Activated T-cell treated with anti-CD3 and anti-CD28 coated beads, Interleukin-2, amount 50 U/mL, for 24 hours (primary cell): ENCODE results near the gene THY1.

Source experiments
- DNase-seq: peaks from one replicate; pipeline ENCODE4 v3.0.0-alpha.2; 2020
- H3K27ac Mint-ChIP-seq: 2 replicates; pipeline ENCODE4 v1.8.0; 2020; ENCODE audit warnings: mild to moderate bottlenecking, mixed read lengths
- H3K27me3 Mint-ChIP-seq: 2 replicates; pipeline ENCODE4 v1.8.0; 2020; ENCODE audit warnings: mixed read lengths
- H3K36me3 Mint-ChIP-seq: 2 replicates; pipeline ENCODE4 v1.8.0; 2020; ENCODE audit warnings: low read depth, mixed read lengths
- H3K4me1 Mint-ChIP-seq: 2 replicates; pipeline ENCODE4 v1.8.0; 2020; ENCODE audit warnings: low read depth, mixed read lengths
- H3K4me3 Mint-ChIP-seq: 2 replicates; pipeline ENCODE4 v1.8.0; 2020; ENCODE audit warnings: mild to moderate bottlenecking, moderate library complexity, mixed read lengths
- H3K9me3 Mint-ChIP-seq: 2 replicates; pipeline ENCODE4 v1.8.0; 2020; ENCODE audit warnings: mixed read lengths

Gene THY1

GRCh38 chr11:119377112-119377901, 45.7 kb downstream of the THY1 start:
- H3K4me3 Mint-ChIP-seq, result no peak overlapping the region
- DNase-seq, result no peak
- no peaks in the 10 kb centered on the region for H3K9me3 Mint-ChIP-seq
- H3K27ac Mint-ChIP-seq, result no peak overlapping the region
- peaks cover 20% of the 10 kb centered on the region for H3K4me1 Mint-ChIP-seq
- no peaks in the 10 kb centered on the region for H3K27me3 Mint-ChIP-seq
- no peaks in the 10 kb centered on the region for H3K36me3 Mint-ChIP-seq

- no peak overlapping the region for H3K4me3 Mint-ChIP-seq
- no peaks in the 10 kb centered on the region for H3K36me3 Mint-ChIP-seq
- H3K4me1 Mint-ChIP-seq, result peaks cover 20% of the 10 kb centered on the region
Observed at GRCh38 chr11:119376197-119376847, 46.6 kb downstream of the THY1 start.

GRCh38 chr11:119375337-119376196, 47.4 kb downstream of the THY1 start:
- no peak for DNase-seq
- no peaks in the 10 kb centered on the region for H3K27me3 Mint-ChIP-seq

More at GRCh38 chr11:119376197-119376847, 46.6 kb downstream of the THY1 start:
- no peak overlapping the region for H3K27ac Mint-ChIP-seq
- no peaks in the 10 kb centered on the region for H3K9me3 Mint-ChIP-seq
- DNase-seq, result no peak
- H3K27me3 Mint-ChIP-seq, result no peaks in the 10 kb centered on the region

DNA sequence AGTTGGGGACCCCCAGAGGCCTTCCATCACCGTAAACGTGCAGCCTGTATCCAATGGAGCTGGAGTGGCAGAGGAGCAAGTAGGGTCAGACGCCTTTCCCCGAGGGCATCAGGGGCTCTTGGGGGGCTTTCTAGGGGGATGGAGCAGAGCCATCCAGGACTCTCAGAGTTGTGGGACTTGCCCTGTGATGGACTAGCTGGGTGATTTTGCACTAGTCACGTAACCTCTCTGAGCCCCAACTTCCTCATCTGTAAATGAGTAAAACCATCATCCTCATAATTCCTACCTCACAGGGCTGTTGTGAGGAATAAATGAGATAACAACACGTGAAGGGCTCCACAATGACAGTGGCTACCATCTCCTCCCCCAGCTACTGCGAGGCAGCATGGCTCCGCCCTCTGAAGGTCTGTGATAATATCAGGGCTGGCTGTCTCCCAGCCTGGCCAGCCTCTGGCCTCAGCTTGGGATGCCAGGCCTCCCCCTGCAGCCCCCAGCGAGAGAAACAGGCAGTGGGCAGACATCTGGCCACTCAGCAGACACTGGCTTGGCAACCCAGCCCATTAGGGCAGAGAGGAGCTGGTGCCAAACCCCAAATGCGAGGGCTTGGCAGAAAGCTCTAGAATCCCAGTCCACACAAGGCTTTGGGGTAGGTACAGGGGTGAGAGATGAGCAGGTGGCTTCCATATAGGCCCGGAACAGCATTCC, 48.2 kb downstream of the THY1 start:
- no peak for DNase-seq
- H3K27ac Mint-ChIP-seq, result no peak overlapping the region
- H3K36me3 Mint-ChIP-seq, result no peaks in the 10 kb centered on the region
- H3K4me1 Mint-ChIP-seq, result peaks cover 12% of the 10 kb centered on the region
- peaks cover under 1% of the 10 kb centered on the region for H3K27me3 Mint-ChIP-seq
- H3K9me3 Mint-ChIP-seq, result no peaks in the 10 kb centered on the region
- H3K4me3 Mint-ChIP-seq, result no peak overlapping the region

More at GRCh38 chr11:119375337-119376196, 47.4 kb downstream of the THY1 start:
- H3K4me1 Mint-ChIP-seq, result peaks cover 13% of the 10 kb centered on the region
- no peaks in the 10 kb centered on the region for H3K9me3 Mint-ChIP-seq
- no peaks in the 10 kb centered on the region for H3K36me3 Mint-ChIP-seq
- H3K4me3 Mint-ChIP-seq, result no peak overlapping the region
- no peak overlapping the region for H3K27ac Mint-ChIP-seq

GRCh38 chr11:119373921-119374631, 48.9 kb downstream of the THY1 start:
- no peaks in the 10 kb centered on the region for H3K9me3 Mint-ChIP-seq
- peaks cover 12% of the 10 kb centered on the region for H3K4me1 Mint-ChIP-seq
- H3K27ac Mint-ChIP-seq, result no peak overlapping the region

DNA sequence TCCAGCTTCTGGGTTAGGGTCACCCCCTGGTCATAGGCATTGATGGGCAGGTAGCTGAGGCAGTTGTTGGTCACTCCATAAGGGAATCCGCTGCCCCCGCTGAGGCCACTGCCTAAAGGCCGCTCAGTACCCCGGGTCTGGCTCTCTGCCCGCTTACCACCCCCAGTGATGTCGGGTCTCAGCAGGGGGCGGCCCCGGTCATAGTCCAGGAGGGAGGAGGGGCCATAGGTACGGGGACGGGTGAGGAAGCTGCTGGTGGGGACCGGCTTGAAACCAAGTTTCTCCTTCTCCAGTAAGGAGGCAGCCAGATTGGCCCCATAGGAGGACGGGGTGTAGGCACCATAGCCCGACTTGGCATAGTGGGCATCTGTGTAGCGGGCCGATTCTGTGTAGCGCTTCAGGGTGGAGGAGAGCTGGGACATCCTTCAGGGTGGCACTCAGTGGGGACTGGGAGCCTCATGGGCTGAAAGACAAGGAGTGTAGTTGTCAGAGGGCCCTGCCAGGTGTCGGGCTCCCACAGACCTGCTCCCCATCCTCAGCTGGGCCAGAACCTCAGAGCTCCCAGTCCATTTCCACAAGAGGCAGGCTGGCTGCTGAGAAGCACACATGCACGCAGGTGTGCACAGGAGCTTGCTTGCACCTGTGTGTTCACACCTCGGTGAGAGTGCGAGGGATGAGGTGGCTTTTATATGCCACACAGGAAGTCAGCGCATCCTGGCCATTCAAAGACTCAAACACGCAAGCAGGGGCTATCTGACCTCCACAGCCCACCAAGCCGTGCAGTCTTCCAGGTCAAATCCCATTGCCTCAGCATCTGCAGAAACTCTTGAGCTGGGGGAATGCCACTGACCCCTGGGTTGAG, 49.7 kb downstream of the THY1 start:
- Mint-ChIP-seq H3K36me3 (no peaks in the 10 kb centered on the region), H3K9me3 (no peaks in the 10 kb centered on the region), H3K4me1 (peaks cover 12% of the 10 kb centered on the region), H3K4me3 (no peak overlapping the region), H3K27me3 (peaks cover 14% of the 10 kb centered on the region), H3K27ac (no peak overlapping the region)
- peak; percentile 26 for DNase-seq

More at GRCh38 chr11:119373921-119374631, 48.9 kb downstream of the THY1 start:
- no peaks in the 10 kb centered on the region for H3K36me3 Mint-ChIP-seq
- peak; percentile 65 for DNase-seq
- H3K4me3 Mint-ChIP-seq, result no peak overlapping the region
- H3K27me3 Mint-ChIP-seq, result peaks cover 7% of the 10 kb centered on the region

- Mint-ChIP-seq H3K27me3 (peaks cover 22% of the 10 kb centered on the region), H3K36me3 (no peaks in the 10 kb centered on the region), H3K4me1 (peaks cover 10% of the 10 kb centered on the region), H3K4me3 (no peak overlapping the region), H3K27ac (no peak overlapping the region), H3K9me3 (no peaks in the 10 kb centered on the region)
- peak; percentile 23 for DNase-seq
Observed at GRCh38 chr11:119372260-119373058, 50.5 kb downstream of the THY1 start.

DNA sequence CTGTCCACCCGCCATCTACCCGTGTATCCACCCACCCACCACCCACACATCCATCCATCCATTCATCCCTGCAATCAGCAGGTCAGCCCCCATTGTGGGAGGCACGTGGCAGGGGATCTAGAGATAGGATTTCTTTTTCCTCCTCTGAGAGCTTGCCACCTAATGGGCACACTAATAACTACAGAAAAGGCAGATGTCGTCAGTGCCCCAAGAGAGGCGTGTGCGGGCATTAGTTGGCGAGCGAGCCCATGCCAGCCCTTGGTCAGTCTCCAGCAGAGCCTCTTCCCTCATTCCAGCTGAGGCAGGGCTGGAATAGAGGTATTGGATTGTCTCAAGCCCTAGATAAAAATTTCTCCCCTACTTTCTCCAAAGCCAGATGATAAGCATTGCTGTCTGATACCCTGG, 51.2 kb downstream of the THY1 start:
- no peak overlapping the region for H3K4me3 Mint-ChIP-seq
- H3K36me3 Mint-ChIP-seq, result no peaks in the 10 kb centered on the region
- no peak overlapping the region for H3K27ac Mint-ChIP-seq
- no peak for DNase-seq
- H3K27me3 Mint-ChIP-seq, result peaks cover 27% of the 10 kb centered on the region
- no peaks in the 10 kb centered on the region for H3K9me3 Mint-ChIP-seq
- peaks cover 10% of the 10 kb centered on the region for H3K4me1 Mint-ChIP-seq

- Mint-ChIP-seq H3K27ac (no peak overlapping the region), H3K4me3 (no peak overlapping the region), H3K4me1 (peaks cover 10% of the 10 kb centered on the region), H3K9me3 (no peaks in the 10 kb centered on the region), H3K36me3 (no peaks in the 10 kb centered on the region), H3K27me3 (peaks cover 34% of the 10 kb centered on the region)
- DNase-seq, result no peak
Observed at GRCh38 chr11:119371067-119371601, 51.8 kb downstream of the THY1 start.

DNA sequence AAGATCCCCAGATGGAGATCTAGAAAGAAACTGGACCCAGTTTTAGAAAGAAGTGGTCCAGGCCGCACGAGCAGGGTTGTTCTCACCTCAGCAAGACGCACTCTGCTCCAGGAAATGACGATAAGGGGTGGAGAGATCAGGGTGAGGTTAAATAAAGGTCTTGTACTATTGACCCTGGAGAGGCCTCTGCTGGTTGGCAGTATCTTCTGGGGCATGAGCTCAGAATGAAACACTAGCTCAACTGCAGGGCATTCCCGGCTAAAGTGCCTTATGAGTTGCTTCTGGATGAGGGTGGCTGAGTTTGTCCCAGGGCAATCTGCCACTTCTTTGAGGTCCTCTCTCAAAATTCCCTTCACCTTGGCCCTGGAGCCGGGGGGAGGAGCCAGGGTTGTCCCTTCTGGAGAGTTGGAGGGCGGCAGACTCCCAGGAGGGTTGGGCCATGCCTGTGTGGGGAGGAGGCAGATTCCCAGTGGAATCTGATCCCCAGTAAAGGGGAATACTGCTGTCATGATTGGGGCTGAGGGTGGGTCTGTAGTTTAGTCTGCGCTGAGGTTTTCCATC, 52.4 kb downstream of the THY1 start:
- DNase-seq, result no peak
- peaks cover 39% of the 10 kb centered on the region for H3K27me3 Mint-ChIP-seq
- no peak overlapping the region for H3K4me3 Mint-ChIP-seq
- H3K4me1 Mint-ChIP-seq, result peaks cover 10% of the 10 kb centered on the region
- no peaks in the 10 kb centered on the region for H3K9me3 Mint-ChIP-seq
- no peak overlapping the region for H3K27ac Mint-ChIP-seq
- H3K36me3 Mint-ChIP-seq, result no peaks in the 10 kb centered on the region

DNA sequence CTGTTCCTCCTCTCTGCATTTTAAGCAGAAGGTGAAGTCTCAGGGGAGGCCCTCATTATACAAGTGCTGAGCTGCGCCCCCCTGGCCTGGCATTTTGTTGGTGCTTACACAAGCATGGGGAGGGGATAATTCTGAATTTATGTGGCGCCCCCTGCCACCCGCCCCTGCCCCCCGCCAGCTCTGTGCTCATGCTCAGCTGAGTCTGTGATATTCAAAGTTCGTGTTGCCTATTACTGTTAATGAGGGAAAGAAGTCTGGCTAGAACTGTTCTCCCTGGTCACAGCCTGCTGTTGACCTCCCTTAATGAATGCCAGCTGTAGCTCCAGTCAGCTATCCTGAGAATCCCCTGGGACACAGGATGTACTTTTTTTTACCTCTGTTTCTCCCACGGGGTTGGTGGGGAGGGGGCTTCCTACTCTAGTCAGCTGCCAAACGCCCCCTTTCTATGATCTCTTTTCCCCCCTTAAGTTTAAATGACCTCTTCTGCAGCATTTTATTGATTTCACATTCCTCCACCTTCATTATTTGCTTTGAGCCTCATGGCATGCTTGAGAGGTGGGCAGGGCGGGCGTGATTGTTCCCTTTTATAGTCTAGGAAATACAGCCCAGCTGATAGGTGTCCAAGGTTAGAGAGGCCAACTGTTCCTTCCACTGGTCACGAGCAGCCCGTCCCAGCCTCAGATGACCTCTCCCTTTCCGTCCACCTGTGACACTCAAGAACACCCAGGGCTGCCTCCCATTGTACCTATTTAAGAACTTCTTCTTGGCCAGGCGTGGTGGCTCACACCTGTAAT, 53.6 kb downstream of the THY1 start:
- Mint-ChIP-seq H3K9me3 (no peaks in the 10 kb centered on the region), H3K4me1 (peaks cover 15% of the 10 kb centered on the region), H3K27ac (no peak overlapping the region), H3K27me3 (peaks cover 52% of the 10 kb centered on the region), H3K4me3 (no peak overlapping the region), H3K36me3 (no peaks in the 10 kb centered on the region)
- DNase-seq, result no peak
